GM19397 (cell line): ENCODE data around the gene PLEKHA6.

Experiments used
- ATAC-seq: cut with Tn5 transposase; IDR thresholded peaks from one replicate; pipeline ENCODE4 v1.9.1; 2021; ENCODE audit warnings: mild to moderate bottlenecking, moderate library complexity; ENCODE audit not compliant: unreplicated experiment

Gene PLEKHA6

DNA sequence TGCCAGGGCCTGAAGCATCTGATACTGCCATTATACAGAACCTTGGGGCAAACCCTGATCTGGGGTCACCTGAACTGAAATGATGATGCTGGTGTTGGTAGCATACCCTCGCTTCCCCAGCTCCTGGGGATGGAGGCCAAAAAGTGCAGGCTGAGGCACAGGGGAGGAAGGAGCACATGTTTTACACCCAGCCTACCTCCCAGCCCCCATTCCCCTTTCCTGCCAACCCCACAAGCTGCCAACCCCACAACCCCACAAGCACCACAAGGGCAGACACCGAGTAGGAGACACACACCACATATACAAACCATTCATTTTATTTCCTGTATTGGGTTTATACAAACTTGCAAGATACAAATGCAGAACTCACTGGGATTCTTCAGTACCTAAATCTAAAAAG lies 141.2 kb downstream of the PLEKHA6 start:
- no peak for ATAC-seq

DNA sequence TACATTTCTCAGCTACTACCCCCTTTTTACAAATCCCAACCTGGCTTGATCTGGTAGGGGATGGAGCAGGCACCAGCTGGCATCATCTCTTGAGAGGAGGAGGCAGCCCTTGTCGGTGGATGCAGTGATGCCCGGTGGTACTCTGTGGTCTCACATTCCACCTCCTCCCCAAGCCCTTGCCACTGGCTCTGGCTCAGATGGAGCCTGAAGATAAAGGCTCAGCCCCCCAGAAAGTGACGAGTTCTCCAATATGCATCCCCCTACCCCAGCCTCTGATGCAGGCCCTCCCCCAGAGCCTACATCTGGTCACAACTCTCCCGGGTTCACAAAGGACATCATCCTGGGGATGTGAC lies 142.1 kb downstream of the PLEKHA6 start:
- no peak for ATAC-seq

GRCh38 chr1:204216880-204217647 lies 142.7 kb downstream of the PLEKHA6 start:
- ATAC-seq = no peak

DNA sequence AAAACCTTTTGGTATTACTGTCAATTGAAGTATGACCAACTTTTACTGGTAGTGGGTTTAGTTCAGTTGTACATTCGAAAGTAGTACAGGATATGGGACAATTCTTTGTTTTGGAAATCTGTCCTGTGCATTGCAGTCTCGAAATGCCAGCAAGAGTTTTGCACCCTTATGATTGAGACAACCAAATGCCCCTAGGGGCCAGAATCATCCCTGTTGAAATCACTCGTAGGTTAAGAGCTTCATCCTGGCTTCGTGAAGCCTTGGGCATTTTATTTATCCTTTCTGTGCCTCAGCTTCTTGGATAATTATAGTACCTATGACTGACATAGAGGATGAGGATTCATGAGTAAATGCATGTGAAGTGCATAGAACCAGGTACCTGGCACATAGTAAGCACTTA lies 143.5 kb downstream of the PLEKHA6 start:
- ATAC-seq = no peak

GRCh38 chr1:204213668-204214662 lies 145.8 kb downstream of the PLEKHA6 start, which contains the start of gene GOLT1A:
TSS of gene GOLT1A (minus strand) at chr1:204213988. CDS start at chr1:204213906, 82 bp downstream.
- peak; percentile 72 for ATAC-seq

- ATAC-seq = no peak
Measured at GRCh38 chr1:204212715-204213114, 147.0 kb downstream of the PLEKHA6 start.

- no peak for ATAC-seq
Measured at GRCh38 chr1:204211046-204211445, 148.7 kb downstream of the PLEKHA6 start.

GRCh38 chr1:204207136-204207616 lies 152.6 kb downstream of the PLEKHA6 start:
- no peak for ATAC-seq

DNA sequence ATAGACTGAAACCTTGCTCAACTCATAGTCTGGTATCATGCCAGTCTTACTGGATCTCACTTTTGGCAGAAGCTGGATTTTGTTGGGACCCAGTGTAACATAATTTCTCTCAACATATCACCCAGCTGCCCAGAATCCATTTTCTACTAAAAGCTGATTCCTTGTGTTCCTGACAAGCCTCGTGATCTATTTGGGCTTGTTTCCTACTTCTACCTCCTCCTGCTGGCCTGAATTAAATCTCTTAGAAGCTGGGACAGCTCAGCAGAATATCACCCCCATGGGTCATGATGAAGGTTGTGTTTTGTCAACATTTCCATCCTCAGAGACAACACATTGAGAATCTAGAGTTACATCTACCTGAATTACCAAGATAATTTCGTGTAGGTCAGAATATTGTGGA lies 153.6 kb downstream of the PLEKHA6 start:
- no peak for ATAC-seq

DNA sequence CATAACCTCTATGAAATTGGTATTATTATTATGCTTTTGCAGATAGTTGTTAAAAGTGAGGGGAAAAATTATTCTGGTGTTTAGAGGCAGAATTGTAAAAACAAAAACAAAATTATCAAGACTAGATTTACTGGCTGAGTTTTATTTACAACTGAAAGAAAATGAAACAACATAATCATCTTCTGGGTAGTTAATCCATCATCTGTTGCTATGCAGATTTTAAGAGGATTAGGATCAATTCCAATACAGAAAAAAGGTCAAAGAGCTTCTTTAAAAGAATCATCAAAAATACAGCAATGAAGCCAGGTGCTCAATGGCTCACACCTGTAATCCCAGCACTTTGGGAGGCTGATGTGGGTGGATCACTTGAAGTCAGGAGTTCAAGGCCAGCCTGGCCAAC lies 154.2 kb downstream of the PLEKHA6 start:
- no peak for ATAC-seq

DNA sequence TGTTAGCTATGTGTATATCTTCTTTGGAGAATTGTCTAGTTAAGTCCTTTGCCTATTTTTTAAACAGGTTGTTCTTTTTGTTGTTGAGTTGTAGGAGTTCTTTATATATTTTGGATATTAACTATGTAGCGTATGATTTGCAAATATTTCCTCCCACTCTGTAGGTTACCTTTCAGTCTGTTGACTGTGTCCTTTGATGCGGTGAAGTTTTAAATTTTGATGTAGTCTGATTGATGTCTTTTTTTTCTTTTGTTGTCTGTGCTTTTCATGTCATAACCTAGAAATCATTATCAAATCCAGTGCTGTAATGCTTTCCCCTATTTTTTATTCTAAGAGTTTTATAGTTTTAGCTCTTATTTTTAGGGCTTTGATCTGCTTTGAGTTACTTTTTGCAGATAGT lies 154.8 kb downstream of the PLEKHA6 start:
- ATAC-seq = no peak

DNA sequence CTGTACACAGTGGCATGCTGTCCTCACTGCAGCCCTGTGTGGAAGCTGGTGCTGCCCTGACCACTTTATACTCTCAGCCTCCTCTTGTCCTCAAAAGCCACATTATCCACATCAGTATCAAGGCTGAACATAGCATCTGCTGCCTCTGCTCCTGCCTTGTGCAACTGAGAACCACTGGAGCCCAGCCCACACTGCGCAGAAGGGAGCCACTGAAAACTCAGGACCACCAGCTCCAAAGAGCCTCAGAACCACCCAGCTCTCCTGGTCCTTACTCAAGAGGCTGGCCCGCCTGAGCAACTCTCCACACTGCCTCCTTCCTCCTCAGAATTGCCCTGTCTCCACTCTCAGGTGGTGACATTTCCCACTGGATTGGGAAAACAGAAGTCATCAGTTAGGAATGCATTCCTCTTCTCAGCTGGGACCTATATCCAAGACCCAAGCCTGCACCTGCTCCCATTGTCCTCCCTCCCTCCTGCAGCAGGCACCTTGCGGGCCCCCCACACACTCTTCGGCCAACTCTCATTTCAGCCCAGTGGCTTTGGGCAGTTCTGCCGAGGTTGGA lies 156.4 kb downstream of the PLEKHA6 start:
- ATAC-seq = no peak

GRCh38 chr1:204202481-204202880 lies 157.2 kb downstream of the PLEKHA6 start:
- ATAC-seq = no peak

DNA sequence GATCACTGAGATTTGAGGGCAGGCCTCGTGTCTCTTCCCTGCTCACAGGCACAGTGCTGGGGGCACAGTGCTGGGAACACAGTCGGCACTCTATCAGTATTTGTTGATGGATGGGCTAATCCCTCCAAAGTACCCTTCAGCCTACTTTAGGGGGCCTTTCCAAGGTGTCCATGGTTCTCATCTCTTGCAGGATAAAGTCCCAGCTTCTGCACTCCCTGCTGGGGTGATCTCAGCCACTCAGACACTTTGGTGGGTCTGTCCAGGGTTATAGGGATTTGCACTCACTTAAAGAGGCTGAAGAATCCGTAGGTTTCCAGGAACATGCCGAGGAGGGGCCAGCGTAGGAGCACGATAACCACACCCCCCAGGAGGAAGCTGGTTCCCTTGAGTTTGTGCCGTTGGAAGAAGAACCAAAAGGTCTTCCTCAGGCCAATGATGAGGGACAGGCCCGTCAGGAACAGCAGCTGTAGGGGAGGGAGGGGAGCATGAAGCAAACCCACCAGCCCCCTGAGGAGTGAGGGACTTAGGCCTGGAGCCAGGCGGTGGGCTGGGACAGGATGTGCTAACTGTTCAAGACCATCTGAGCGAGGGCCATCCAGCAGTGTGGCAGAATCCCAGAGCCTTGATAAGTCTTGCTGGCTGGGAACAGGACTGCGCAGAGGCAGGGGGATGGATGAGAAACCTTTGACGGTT lies 158.2 kb downstream of the PLEKHA6 start:
- ATAC-seq = no peak

DNA sequence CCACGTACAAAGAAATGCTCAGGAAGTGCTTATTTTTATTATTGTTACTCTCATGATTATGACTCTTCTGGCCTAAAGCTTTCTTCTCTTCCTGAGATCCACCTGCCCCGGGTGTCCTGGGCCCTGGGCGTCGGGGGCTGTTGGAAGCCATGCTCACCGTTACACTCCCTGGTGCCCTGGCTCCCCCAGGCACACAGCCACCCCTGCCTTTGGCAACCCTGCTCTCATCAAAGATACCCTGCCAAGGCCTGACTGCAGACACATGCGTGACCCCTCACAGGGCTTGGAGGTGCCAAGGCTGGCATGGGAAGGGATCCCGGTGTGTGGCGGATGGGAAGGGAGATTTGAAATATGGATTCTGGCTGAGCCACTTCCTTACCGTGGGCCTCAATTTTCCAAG lies 160.2 kb downstream of the PLEKHA6 start:
- no peak for ATAC-seq

DNA sequence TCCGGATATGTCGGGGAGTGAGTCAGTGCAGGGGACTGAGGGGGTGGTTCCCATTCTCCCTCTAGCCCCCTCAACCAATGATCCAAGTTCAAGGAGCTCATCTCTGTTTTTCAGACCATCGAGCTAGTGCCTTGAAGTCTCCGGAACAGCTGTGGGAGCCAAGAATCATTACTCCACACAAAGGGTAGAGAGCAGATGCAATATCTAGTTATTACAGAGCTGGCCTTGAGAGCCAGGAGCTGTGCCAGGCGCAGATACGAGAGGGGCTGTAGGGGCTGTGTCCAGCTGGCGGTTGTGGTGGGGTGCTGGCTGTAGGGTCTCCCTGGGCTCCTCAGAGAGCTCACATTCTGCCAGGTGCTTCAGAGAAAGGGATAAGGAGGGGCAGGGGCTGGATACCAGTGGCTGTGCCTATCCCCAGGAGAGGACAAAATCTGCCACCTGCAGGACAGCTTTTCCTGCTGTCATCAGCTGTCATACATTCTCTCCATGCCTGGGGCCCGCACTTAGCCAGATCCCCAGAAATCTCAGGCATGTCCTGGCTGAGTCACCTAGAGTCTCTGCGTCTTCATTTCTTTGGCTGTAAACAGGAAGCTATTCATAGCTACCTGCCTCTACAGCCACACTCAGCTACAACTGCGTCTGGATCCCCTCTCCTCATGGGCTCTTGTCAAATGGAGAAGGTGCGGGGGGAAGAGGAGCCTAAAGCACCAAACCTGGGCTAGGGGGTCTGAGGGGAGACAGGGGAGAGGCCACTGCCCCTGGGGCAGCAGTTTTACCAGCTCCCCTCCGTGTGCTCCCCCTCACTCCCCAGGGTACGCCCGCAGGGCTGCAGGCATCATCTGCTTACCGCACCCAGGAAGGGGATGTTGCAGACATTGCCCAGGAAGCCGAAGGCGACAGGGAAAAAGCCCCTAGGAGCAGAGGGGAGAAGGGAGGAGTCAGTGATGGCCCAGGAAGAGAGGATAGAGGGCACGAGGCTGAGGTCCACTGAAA lies 161.1 kb downstream of the PLEKHA6 start:
- no peak for ATAC-seq

GRCh38 chr1:204197068-204197467 lies 162.7 kb downstream of the PLEKHA6 start:
- ATAC-seq = no peak

DNA sequence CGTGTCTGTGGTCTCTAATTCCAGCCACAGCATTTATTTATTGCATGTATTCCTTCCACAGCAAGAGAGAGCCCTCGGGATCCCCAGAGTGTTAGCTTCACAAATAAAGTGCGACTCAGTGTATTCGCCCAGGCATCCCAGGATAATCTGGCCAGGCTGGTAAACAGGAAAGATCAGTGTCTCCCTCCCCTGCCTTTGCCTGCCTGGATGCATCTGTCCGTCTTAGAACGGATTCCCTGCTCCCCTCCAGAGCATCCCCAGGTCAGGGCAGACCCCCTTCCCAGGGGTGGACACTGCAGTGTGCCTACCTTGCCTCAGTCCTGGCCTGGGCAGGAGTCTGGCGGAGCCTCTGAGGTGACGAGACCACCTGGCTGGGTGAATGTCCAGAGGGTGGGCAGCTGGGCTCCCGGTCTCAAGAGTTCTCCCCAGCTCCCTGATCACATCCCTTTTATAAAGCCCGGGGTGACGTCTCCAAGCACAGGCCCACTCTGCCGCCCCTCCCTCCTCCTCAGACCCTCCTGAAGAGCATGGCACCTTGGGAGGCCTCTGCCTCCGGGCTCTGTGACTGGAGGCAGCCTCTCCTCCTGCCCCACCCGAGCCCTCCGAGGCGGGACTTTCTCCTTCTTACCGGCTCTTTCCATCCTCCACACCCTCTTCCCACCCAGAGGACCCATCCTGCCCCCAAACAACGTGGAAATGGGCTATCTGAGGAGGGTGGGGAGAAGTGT lies 163.5 kb downstream of the PLEKHA6 start, which contains the start of gene KISS1:
KISS1 (minus strand) TSS at position 424 of the 728 bp plus-strand sequence. CDS start 3,615 bp downstream, outside the sequence.
- ATAC-seq = no peak

- no peak for ATAC-seq
Measured at GRCh38 chr1:204194771-204195170, 165.0 kb downstream of the PLEKHA6 start.
